ENCODE data around the gene ATXN7L2.

- TF ChIP-seq CREB5 (CRISPR knock-in tag; IDR thresholded peaks at IDR 0.05; ENCODE audit: low read depth) (no peak), PATZ1 (CRISPR knock-in tag; IDR thresholded peaks at IDR 0.05; ENCODE audit: borderline replicate concordance) (no peak)
Measured at GRCh38 chr1:109491372-109491771, 7.7 kb downstream of the ATXN7L2 start.

All from SK-N-SH treated with all-trans-retinoic acid at 6 μM for 48 hours (cell line).